Ammon's horn (tissue), 1 donor: ENCODE data around the gene C15orf62.
A peak's percentile ranks its signal among the peaks of the same experiment; 100 is the strongest.

Experiments used
- DNase-seq: peaks from one replicate; pipeline ENCODE4 v3.0.0-alpha.2; 2016; ENCODE audit warnings: low spot score

The C15orf62 gene

DNA sequence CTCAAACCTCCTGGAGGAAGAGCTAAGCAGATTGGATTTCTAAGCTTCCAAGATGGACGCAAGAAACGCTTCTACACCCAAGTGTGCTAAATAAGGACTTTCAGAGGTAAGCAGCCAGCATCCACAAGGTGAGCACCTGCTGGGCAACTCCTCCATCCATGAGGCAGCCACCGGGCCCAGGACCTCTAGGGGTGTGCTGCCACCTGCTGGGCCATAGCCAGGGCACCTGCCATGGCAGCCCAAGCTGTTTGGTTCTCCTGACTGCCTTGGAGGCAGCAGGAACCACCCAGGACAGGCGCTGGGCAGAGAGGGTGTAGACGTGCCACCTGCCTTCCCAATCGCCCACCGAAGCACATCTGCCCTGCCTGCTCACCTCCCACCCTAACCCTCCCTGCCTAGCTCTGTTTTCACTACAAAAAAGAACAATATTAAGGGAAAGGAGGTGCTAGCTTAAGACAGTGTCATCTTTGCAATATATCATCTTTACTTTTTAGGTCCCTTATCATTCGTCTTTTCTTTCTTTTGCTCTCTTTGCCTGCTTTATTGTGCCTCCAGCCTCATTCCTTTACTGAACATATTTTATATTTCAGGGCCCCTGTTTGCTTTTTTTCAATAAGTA lies 12.9 kb downstream of the C15orf62 start:
- DNase-seq: peak; percentile 27

- no peak for DNase-seq
These were observed 15.4 kb downstream of the C15orf62 start for GRCh38 chr15:40785164-40785563.

DNA sequence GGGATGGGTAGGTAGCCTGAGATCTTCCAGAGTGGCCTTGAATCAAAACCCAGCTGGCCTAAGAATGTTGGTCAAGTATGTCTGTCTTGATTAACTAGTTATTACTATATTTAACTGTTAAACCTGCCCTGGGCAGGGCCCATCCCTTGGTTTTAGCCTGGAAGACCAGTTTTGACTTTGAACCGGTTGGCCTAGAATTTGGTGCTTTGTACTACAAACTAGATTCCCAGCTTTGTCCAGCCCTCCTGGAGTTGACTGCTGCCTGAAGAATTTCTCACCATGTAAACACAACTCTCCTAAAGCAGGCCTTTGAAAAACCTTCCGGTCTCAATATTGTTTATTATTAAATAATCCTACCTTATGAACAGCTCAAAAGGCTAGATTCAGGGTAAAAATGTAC lies 16.0 kb downstream of the C15orf62 start:
- DNase-seq: no peak

DNA sequence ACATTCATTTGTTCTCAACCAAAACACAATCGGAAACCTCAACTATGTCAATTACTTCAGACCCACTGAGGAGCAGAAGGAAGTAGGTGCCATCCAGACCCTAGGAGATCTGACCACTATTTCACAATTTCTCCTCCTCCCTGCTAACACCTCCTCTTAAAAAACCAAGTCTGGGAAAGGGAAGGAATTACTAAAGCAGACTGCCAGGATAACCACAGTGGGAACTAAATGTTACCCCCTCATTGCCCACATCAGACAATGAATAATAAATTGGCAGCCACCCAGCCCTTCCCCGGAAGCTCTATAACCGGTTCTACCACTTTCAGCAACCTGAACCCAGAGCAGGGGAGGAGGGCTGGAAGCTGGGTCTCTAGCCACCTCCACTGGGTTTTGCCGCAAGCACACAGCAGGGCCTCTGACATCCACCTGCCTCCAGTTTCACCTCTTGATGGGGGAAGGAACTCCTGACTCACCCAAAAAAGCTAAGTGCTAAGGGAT lies 17.6 kb downstream of the C15orf62 start:
- no peak for DNase-seq

GRCh38 chr15:40787991-40788390 lies 18.2 kb downstream of the C15orf62 start:
- no peak for DNase-seq

DNA sequence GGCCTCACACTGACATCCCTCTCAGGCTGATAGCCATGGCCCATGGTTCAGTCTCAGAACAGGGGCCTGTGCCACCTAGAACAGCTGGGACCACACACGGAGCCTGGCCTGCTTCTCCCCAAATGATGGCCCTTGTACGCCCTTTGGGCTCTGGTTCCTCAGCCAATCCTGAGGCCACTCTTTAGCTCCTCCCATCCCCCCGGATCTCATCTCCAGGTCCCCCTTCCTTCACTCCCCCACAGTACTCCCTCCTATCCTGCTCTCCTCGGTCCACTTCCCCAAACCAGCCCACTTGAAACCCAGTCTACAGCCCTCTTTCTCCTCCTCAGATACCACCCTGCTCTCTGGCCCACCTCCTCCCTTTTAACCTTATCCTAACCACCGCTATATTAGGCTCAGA lies 19.3 kb downstream of the C15orf62 start:
- no peak for DNase-seq

GRCh38 chr15:40789999-40790398 lies 20.2 kb downstream of the C15orf62 start:
- no peak for DNase-seq

GRCh38 chr15:40790718-40791117 lies 20.9 kb downstream of the C15orf62 start:
- DNase-seq: no peak

DNA sequence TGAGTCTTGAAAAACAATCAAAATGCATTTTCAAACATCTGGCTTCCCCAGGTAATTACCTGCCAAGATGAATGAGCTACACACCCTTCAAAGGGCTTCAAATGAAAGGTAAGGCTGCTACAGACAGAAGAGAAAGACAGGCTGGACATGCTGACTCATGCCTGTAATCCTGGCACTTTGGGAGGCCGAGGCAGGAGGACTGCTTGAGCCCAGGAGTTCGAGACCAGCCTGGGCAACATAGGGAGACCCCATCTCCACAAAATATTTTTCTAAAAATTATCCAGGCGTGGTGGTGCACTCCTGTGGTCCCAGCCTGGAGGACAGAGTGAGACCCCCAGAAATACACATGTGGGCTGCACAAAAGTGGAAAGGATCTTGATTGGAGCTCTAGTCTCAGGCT lies 22.6 kb downstream of the C15orf62 start:
- DNase-seq: no peak

DNA sequence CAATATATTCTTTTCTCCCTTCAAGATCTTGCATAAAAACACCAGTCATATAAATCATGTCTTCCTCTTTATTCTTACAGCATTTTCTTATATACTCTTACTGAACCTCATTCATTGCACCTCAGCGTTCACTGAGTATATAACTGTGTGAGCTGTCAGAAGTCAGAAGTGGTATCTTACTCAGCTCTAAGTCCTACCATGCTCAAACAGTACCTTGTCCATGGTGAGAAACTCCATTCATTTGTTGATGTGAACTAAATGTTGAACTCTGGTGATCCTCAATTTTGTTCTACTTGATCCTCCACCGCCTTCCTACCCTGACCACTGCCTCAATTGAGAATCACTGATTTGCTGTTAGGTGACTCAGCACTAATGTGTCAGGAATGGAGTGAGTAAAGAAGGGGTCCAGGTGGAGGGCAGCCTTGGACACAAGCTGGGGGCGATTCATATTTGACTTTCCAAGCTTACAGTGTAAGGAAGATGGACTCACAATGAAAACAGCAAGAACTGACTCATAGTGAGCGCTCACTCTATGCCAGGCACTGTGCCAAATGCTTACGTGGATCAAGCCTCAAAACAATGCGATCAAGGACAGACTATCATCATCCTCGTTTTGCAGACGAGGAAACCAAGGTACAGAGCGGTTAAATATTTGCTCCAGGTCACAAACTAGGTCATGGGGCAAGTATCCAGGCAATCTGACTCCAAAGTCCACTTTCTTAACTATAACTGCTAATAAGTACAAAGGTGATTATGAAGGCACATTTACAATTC lies 23.6 kb downstream of the C15orf62 start:
- DNase-seq: no peak

GRCh38 chr15:40796041-40796440 lies 26.3 kb downstream of the C15orf62 start:
- no peak for DNase-seq

- no peak for DNase-seq
These were observed 26.7 kb downstream of the C15orf62 start for GRCh38 chr15:40796512-40796911.

DNA sequence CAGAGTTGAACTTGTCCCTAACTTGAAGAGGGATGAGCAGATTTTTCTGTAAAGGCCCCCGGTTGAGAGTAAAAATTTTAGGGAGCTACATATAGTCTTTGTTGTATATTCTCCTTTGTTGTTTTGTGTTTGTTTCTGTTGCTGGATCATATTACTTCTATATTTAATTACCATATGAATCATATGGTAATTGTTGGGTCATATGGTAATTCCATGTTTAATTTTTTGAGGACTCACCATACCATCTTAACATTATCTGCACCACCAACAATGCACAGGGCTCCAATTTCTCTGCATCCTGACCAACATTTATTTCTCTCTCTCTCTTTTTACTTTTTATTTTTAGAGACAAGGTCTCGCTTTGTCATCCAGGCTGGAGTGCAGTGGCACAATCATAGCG lies 29.7 kb downstream of the C15orf62 start:
- DNase-seq: no peak

DNA sequence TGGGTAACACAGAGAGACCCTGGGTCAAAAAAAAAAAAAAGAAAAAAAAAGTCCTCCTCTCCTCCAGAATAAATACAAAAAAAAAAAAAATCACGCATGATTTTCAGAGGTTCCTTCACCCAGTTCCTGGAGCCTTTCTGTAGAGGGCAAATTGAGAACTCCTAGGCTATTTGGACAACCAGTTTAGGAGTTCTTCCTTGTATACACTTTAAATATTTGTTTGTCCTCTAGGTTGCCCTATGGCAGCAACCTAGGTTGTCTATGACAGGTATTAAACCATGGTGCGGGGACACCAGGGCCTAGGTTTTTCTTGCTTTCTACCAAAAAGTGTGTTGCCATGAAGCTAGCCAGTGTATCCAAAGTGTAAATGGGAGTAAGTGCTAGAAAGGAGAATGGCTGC lies 33.3 kb downstream of the C15orf62 start:
- DNase-seq: no peak

- DNase-seq: no peak
These were observed 33.9 kb downstream of the C15orf62 start for GRCh38 chr15:40803688-40804087.

GRCh38 chr15:40806672-40807027 lies 36.9 kb downstream of the C15orf62 start:
- DNase-seq: no peak

DNA sequence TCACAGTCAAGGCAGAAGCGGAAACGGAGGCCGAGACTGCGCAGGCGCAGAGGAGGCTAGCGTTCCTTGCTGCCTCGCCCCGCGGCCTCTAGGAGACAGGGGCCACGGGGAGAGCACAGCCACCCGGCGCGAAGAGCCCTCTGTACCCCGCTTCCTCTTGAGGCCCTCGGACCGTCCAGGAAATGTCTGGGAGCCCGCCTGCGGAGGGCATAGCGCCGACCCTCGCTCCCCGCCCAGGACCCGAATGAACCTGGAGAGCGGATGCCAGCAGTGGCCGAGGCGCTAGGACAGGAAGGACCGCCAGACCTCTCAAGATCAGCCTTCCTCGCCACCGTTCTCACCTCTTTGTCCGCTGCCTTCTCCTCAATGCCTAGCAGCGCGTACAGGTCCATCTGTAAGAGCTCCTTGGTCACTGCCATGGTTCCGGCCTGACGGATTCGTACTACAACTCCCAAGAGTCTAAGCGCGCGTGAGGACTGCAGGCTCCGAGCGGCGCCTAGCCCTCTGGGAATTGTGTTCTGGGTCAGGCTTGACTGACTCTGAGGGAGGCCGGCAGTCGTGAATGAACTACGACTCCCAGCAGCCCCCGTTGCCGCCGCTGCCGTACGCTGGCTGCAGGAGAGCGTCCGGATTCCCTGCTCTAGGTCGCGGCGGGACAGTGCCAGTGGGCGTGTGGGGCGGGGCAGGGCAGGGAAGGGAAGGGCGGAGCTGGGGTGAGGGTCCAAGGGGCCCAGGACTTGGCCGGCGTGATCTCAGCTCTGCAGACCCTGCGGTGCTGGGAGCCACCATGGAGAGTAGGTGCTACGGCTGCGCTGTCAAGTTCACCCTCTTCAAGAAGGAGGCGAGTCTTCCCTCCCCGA lies 37.5 kb downstream of the C15orf62 start, which contains the start of the genes DNAJC17 and ZFYVE19:
Gene DNAJC17, minus strand, starts transcription at position 446 of the 860 bp plus-strand sequence. Its CDS starts 27 bp downstream, at position 419.
Gene ZFYVE19, plus strand, starts transcription at position 62 of the 860 bp plus-strand sequence. Its CDS starts 501 bp downstream, at position 563.
- DNase-seq: peak; percentile 100

DNA sequence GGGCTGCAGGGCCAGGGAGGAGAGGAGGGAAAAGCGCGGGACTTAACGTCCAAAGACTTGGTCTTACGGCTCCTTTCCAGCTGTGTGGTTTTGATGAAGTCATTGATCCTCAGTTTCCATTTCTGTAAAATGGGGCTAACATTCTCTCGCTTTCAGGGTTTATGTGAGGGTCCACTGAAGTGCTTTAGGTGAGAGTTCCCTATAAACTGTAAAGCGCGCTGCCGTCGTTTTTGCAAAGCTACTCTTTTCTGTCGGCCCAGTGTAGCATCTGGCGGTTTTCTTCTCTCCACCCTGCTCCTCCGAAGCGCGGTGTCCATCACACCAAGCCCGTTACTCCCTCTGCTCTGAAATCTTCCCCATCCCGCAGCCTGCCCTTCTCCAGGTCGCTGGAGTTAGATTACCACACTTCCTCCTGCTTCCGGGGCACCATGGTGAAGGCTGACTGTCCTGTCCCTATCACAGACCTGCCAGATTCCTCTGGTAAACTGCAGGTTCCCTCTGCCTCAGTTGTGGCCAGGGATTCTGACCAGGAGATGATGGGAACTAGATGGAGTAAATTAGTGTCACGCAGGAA lies 38.2 kb downstream of the C15orf62 start:
- no peak for DNase-seq

DNA sequence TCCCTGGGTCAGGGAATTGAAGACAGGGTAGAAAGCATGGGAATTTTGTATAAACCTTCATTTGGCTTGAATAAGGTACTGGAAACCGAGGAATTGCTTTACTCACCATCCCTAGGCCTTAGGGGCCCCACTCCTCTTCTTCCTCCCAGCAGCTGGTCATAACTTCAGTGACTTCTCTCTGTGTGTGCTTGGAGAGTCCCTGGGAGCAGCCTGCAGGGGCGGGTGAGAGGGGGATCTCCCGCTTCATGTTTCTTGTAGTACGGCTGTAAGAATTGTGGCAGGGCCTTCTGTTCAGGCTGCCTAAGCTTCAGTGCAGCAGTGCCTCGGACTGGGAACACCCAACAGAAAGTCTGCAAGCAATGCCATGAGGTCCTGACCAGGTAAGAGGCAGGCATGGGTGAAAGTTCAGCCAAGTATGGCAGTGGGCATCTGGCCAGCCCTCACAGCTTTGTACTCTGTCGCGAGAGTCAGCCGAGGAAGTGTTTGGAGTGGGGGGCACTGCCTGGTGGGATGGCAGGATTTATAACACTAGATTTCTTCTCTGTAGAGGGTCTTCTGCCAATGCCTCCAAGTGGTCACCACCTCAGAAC lies 39.2 kb downstream of the C15orf62 start:
- DNase-seq: no peak

GRCh38 chr15:40812721-40813425 lies 43.1 kb downstream of the C15orf62 start:
- no peak for DNase-seq
